Activated T-helper 1 cell treated with Interleukin-2 at 50 U/mL for 16 hours (primary cell): Measurements from ENCODE around the gene NSMCE1.

Experiments
- DNase-seq: peaks from one replicate; pipeline ENCODE4 v3.0.0-alpha.2; 2020; ENCODE audit warnings: low read depth

The NSMCE1 gene, protein sequence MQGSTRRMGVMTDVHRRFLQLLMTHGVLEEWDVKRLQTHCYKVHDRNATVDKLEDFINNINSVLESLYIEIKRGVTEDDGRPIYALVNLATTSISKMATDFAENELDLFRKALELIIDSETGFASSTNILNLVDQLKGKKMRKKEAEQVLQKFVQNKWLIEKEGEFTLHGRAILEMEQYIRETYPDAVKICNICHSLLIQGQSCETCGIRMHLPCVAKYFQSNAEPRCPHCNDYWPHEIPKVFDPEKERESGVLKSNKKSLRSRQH

DNA sequence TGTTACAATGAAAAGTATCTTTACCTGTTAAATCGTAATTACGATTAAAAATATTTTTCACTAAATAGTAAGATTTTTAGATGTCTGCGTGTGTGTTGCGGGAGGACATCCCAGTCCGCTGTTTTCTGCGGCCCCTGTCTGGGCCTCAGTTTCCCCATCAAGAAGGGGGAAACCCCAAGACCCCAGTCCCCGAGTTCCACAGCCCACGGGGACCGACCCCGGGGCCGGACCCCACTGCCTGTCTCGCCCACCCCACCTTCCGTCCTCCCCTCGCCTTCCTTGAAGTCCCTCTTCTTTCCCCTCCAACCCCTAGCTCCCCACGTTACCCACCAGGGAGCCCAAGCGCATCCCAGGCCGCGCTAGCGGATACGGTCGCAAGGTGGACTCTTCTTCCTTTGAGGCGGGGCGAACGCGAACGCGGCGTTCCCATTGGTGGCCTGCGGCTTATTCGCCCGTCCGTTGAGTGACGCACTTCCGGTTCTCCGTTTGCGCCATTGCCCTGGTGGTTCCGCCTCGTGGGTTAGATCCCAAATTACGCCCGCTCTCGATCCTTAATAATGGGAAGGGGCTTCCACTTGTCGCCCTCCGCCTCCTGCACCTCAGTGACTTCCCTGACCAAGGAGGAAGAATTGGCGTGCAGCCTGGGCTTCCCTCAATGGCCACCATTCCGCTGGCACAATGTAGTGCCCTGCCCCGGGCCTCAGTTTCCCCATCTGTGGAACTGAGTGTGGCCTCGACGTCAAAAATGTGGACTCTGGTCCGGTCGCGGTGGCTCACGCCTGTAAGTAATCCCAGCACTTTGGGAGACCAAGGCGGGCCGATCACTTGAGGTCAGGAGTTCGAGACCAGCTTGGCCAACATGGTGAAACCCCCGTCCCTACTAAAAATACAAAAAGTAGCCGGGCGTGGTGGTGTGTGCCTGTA, at the start of gene NSMCE1:
Gene NSMCE1, minus strand, starts transcription at position 397 of the 924 bp plus-strand sequence. CDS start 11,202 bp downstream, outside the sequence.
- DNase-seq: peak; percentile 90

DNA sequence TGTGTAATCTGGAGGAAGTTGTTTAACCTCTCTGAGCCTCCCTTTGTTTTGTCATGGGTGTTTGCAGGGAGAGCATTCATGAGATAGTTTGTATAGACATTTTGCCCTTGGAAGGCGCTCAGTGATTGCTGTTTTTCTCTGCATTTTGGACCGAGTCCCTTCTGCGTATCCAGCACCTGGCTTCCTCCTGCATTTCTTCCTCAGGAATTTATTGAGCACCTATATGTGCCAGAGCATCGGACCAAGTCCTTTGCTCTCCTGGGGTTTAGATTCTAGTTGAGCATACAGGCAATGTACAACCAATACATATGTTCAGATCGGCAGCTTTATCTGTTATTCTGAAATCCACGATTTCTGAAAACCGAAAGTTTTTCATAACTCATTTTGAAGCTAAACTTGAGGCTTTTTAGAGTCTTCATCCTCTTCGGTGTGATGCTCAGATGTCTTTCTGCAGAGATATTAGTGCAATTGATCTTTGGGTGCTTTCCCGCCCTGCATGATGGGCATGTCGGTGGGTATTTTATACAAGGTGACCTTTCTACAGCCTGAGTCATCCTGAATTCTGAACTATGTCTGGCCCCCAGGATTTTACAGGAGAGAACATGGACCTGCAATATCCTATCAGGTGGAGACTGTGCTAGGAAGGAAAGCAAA, 49.3 kb upstream of the NSMCE1 start:
- DNase-seq: no peak

DNA sequence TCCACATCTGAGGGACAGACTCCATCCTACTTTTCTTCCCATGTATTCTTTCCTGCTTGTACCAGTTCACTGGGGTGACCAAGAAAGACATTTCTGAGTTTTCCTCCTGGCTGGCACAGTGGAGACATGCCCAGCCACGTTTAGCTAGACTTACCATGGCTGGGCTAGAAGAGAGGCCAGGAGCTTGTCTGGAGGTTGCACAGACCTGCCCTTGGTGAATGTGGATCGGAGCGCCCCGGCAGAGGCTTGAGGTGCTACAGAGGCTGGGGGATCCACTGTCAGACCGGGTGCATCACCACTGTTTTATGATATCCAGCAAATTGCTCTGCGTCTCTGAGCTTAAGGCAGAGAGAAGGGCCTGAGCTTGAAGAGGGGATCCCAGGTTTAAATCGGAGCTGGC, 48.7 kb upstream of the NSMCE1 start:
- DNase-seq: no peak

DNA sequence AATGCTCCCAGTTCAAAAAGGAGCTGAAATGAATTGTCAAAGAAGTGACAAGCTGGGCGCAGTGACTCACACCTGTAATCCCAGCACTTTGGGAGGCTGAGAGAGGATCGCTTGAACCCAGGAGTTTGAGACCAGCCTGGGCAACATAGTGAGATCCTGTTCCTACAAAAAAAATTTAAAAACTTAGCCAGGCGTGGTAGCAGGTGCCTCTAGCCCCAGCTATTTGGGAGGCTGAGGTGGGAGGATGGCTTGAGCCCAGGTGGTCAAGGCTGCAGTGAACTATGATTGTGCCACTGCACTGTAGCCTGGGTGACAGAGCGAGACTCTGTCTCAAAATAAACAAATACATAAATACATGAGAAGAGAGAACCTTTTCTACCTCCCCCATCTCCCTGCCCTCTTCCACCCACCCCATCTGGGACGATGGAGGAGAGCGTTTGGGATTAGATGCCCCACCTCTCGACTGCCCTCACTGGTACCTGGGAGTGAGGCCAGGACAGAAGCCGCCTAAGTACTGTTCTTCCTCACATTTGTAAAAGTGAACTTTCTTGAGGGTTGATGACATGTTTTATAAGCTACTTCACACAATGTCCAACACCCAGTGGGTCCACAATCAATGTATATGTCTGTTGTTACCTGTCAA, 47.6 kb upstream of the NSMCE1 start:
- no peak for DNase-seq

DNA sequence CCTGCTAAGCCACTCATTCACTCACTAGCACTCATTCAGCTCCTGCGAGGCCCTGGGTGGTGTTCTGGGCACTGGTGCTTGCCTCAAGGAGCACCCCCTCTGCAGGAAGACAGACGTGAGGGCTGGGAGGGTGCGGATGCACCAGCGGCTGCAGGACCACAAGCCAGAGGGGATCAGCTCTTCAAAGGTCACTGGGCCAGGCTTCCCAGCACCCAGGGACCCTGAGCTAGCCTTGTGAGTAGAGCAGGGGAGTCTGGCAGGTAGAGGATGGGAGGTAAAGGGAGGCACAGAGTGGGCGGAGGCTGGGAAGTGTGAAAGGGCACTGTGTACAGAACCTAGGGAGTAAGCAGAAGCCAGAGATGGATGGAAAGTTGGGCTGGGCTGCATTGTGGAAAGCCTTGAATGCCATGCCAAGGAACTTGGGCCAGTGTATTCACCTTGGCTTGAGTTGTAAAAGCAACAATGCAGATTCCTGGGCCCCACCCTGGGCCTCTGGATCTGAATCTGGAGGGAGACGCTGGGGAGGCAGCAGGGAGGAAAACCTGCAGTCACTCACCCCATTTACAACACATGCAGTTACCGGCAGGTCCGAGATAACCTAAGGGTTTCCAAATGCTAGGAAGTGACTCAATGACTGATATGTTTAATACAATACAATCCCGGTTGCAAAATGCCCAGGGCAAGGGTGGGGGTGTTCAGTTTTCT, 46.9 kb upstream of the NSMCE1 start:
- peak; percentile 34 for DNase-seq

DNA sequence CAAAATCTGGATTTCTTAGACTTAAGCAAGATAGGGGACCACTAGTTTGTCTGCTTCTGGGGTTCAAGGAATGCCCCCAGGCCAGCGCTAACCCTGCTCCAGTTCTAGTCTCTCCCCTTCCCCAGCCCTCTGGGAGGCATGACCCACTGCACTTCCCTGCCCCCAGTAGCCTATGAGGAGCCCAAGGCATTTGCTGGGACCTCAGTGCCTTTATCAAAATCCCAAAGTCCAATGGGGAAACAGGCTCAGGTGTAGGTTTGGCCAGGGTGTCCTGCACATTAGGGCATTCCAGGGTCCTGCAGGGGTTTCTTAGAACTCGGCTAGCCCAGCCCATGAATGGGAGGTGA, 46.4 kb upstream of the NSMCE1 start:
- no peak for DNase-seq

DNA sequence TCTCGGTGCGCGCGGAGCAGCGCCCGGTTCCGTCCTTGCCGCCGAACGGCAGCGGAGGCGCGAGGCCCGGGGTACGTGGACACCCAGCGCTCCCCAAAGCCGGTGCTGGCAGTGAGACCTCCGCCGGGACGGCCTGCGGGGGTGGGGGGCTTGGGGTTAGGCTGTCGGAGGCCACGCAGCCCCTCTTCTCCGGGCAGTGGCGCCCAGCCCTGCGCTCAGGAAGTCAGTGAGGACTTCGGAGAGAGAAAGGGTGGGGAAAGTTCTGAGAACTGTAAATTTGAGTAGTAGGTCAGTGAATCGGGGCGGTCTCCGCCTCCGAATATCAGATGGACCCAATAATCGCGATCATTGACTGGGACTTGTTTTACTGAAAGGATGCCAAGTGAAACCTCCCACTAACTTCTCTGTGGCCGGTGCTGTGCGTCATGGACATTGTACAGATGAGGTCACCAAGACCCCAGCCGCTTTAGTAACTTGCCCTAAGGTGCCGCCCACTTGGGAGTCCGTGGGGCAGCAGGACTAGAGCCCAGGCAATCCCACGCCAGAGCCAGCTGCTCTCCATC, 45.7 kb upstream of the NSMCE1 start:
- DNase-seq: peak; percentile 13

DNA sequence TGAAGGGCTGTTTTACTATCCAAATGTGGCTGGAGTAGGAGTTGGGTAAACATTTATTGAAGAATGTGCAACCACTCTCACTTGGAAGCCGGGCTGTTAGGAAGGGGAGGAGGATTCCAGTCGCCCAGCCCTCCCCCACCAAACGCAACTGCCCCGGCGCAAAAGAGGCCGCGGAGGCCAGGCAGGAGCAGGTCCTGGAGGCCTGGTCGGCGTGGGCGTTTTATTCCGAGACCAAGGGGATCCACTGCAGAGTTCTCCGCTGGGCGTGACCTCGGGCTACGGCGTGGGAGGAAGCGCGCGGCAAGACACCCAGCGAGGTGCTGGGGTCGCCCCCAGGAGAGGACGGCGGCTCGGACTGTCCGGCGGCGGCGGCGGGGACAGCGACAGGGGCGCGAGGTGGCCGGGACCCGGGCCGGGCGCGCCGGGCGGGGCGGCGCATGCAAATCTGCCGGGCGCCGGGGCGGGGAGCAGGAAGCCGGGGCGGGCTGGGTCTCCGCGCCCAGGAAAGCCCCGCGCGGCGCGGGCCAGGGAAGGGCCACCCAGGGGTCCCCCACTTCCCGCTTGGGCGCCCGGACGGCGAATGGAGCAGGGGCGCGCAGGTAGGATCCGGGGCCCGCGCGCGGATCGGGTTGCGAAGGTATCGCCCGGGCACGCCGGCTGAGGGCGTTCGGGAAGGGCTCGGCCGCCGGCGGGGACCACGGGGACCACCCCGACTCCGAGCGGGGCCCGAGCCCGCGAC, 45.0 kb upstream of the NSMCE1 start, which contains the start of gene IL4R:
Gene IL4R, plus strand, starts transcription at position 553 of the 739 bp plus-strand sequence. CDS start 26,230 bp downstream, outside the sequence.
- DNase-seq: peak; percentile 49

DNA sequence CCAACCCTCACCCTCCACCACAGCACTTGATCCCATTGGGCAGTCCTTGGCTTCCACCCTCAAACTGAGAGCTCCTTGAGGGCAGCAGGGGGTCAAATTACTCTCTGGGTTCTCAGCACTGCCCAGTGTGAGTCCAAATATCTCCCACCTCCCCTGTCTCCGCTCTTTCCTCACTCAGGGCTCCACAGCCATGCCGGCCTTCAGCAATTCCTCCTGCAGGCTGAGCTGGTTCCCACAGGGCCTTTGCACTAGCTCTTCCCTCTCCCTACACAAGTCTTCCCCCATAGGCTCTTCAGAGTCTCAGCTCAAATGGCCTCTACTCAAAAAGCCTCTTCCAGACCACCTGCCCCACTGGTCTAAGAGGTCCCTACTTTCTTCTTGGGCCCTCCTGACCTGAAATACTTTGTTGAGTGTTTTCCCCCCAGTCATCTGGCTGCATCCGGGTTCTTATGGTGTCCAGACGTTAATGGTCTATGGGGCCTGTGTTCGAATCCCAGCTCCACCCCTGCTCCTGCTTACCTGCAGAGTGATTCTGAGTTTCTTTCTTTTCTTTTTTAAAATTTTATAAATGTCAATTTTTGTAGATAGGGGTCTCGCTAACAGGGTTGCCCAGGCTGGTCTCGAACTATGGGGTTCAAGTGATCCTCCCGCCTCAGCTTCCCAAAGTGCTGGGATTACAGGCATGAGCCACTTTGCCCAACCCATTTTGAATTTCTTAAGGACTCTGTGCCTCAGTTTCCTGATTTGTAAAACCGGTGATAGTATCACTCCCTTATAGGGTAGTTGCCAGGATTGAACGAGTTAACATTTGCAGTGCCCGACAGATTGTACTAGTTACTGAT, 44.2 kb upstream of the NSMCE1 start:
- DNase-seq: no peak

DNA sequence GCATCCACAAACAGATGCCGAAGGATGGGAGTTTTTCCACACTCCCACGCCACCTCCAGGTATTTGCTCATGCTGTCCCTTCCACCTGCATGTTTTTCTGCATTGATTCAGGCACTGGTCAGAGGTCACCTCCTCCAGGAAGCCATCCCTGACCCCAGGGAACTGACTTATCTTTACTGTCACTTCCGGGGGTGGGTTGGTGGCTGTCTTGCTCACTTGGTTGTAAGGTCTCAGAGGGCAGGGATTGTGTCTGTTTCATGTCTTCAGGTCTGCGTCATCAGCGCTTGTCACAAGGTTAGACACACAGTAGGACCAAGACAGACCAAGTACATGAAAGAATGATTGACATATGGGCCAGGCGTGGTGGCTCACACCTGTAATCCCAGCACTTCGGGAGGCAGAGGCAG, 43.3 kb upstream of the NSMCE1 start:
- no peak for DNase-seq

DNA sequence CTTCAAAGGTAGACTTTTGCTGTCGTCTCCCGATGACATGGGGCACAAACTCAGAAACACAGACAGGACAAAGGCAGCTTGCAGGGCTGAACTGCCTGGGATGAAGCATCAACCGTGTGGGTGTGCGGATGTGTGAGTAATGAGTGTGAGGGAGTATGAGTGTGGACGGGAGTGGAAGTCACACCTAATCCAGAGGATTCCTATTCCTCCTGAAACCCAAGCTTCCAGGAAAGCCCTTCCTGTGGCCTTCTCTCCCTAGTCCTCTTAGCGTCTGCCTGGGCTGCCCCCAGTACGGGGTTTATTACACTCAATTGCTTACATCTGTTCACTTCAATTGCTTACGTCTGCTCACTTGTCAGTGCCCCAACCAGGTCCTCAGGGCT, 42.9 kb upstream of the NSMCE1 start:
- no peak for DNase-seq

DNA sequence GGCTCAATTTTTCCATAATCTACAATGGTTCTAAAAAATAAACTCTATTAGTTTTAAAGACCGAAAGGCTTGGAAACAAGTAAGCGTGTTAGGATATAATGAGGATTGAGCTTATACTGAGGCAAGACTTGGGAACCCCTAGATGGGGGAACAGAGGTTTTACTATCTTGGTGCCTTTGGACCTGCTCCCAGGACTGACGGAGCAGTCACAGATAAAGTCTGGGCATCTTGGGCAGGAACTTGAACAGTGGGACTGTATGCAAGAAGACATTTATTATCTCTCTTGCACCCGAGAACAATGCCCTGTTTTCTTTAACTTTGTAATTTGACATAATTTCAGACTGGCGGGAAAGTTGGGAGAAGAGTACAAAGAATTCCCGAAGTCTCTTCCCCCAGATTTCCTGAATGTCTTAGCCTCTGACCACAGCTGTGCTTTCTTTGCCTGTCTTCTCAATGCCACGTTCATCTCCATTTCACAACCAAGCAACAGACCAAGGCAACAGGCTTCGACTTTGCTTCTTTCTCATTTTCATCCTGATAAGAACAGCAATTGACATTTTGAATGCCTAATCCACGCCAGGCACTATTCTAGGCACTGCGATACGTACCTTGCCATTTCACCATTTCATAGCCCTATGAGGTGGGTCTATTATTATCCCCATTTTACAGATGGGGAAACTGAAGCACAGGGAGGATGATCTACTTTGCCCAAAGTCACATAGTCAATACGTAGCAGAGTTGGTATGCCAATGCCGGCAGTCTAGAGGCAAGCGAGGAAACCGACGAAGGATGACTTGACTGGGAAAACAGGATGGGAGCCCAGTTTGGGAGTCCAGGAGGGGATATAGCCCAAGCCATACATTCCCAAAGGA, 42.2 kb upstream of the NSMCE1 start:
- no peak for DNase-seq

DNA sequence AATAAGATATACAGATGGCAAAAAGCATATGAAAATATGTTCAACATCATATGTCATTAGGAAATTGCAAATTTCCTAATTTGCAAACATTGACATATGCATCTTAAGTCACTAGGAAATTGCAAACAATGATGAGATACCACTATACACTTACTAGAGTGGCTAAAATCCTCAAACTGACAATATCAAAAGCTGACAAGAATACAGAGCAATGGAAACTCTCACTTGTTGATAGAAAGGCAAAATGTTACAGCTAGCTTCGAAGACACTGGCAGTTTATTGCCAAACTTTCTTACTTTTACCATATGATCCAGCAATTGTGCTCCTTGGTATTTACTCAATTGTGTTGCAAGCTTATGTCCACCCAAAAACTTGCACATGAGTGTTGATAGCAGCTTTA, 40.2 kb upstream of the NSMCE1 start:
- DNase-seq: no peak

DNA sequence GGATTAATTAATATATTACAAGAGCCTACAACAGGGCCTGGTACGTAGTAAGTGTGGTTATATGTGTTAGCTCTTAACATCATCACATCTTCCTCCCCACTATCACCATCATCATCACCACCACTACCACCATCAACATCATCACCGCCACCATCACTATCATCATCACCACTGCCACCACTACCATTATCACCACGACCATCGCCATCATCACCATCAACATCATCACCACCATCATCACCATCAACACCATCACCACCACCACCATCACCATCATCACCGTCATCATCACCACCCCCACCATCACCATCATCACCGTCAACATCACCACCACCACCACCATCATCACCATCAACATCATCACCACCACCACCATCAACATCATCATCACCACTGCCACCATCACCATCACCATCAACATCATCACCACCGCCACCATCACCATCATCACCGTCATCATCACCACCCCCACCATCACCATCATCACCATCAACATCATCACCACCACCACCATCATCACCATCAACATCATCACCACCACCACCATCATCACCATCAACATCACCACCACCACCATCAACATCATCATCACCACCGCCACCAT, 37.4 kb upstream of the NSMCE1 start:
- DNase-seq: no peak

DNA sequence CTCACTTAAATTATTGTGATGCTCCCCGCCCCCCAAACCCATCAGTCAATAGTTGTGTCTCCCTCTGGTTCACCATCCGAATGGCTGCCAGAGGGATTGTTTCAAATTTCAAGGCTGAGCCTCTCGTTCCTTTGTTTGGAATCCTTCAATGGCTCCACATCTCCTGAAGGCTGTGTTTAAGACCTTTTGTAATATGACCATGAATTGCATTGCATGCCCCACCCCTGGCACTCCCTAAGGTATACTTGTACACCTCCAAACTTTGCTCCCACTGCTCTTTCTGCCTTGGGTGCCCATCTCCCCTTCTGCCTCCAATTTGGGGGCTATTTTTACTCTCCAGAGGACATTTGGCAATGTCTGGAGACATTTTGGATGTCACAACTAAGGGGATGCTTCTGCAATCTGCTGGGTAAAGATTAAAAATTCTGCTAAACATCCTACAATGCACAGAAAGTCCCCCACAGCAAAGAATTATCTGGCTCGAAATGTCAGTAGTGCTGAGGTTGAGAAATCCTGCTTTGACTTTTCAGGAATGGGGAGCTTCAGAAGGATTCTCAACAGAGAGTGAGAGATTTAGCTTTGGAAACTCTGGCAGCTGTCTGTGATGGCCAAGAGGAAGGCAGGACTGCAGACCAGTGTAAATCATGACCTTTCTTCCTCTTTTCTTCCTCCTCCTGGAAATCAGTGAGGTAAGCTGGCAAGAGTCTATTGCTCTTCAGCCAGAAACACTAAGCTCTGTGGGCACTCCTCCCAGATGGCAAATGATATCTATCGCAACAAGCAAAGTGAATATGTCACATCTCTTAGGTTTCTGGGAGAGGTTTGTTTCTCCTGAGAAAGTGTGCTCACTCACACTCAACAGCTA, 36.5 kb upstream of the NSMCE1 start:
- no peak for DNase-seq

DNA sequence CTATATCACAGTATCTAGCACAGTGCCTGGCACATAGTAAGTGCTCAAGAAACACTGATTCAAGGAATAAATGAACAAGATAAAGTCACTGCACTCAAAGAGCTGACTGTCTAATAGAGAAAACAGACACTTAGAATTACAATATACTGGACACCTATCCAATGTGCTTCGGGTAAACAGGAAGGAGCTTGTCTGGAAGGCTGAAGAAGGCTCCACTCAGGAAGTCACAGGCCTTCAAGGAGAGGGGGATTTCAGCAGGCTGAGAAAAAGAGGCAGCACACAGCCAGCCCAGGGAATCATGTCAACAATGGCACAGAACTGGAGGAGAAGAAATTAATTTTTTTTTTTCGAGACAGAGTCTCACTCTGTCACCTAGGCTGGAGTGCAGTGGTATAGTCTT, 35.5 kb upstream of the NSMCE1 start:
- DNase-seq: no peak
